ENCODE measurements around the gene ZNF136.

Gene ZNF136

DNA sequence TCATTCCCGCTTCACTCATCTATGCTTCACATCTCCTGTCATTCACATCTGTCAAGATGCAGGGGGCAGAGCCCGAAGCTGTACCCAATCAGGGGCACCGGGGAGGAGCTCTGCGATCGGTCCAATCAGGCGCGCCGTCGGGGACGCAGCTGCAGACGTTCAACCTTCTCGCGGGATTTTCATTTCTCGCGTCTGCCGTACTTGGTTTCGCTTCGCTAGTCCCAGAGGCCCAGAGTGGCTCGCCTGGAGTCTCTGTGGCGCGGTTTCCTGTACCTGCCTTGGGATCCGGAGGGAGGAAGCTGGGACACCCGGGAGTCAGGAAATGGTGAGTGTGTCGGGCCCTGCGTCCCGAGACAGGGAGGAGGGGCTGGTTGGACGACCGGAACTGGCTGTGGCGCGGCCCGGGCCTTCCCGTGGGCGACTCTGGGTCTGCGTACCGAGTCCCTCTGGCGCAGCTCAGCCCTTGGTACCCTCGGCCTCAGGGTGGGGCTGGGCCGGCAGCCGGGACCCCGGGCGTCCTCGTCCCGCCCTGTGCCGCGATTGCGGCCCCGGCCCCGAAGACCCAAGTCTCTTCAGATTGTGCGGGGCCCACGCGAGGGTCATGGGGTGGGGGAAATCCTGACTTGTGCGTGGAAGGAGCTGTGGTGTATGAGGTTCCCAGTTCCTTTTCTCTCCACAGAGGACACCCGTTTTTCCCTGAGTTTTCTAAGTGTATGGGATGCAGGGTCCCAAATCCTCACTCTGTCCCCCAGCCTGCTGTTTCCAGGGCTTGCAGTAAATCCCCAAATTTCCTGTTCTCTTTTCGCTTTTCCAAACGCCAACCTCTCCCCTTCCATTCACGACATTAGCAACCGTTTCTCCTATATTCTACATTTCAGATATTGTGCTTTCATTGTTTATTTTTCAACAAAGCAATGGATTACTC is at the start of gene ZNF136:
Gene ZNF136, plus strand, starts transcription at position 215 of the 925 bp plus-strand sequence. Its CDS starts 108 bp downstream, at position 323.
- peak; percentile 85 to 87 for DNase-seq (ENCODE audit: low read depth in 2 of 2)

DNA sequence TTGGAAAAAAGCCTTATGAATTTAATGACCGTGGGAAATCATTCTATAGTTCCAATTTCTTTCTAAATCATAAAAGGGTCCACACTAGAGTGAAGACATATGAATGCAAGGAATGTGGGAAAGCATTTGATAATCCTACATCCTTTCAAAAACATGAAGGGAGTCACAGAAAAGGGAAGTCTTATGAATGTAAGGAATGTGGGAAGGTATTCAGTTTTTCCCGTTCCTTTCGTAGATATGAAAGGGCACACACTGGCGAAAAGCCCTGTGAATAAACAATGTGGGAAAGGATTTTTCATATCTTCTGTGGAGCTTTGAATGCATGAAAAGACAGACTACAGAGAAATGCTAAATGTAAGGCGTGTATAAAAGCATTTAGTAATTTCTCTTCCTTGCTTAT is 49.8 kb upstream of the ZNF136 start:
- no peak for DNase-seq (ENCODE audit: low read depth in 2 of 2)

DNA sequence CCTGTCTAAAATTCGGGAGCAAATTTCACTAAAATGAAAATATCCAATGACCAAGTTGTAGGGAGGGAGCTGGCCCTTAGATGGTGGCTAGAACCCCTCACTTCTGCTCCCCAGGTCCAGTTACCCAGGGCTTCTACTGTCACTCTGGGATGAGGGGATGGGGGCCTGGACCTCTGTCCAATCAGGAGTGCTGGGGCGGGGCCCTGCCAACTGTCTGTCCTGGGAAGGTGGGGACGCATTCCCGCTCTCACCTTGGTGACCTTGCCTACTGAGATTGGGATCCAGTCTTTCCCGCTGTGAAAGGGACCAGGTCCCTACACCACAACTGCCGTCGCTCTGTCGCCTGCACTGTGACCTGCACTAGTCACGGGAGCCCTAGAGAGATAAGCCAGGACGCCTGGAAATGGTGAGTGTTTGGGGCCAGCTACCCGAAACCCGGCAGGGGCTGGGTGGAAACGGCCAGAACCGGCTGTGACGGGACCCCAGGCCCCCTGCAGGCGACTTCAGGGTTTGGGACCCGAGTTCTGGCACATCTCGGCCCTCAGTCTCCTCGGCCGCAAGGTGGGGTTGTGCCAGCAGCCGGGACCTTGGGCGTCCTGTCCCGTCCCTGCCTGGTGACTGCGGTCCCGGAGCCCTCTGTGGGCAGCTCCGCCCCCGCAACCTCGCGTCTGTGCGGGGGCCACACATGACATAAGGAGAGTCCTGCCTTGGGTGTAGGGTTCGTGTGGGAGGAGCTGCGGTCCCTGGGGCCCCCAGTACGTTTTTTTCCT is 45.5 kb upstream of the ZNF136 start:
- DNase-seq (ENCODE audit: low read depth in 2 of 2): no peak

DNA sequence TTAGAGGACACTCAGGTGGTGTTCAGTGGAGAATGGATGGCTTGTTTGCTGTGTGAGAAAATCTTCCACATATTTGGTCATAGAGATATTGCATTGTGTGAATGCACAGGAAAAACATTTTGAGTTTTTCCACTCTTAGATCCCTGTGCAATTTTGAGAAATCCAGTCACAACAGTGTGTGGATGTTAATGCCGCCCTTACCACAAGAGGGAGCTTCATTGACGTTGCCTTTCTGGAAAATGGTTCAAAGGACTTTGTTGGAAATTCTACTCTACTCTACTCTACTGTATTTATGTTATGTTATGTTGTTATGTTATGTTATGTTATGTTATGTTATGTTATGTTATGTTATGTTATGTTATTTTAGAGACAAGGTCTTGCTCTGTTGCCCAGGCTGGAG is 36.2 kb upstream of the ZNF136 start:
- no peak for DNase-seq (ENCODE audit: low read depth in 2 of 2)

DNA sequence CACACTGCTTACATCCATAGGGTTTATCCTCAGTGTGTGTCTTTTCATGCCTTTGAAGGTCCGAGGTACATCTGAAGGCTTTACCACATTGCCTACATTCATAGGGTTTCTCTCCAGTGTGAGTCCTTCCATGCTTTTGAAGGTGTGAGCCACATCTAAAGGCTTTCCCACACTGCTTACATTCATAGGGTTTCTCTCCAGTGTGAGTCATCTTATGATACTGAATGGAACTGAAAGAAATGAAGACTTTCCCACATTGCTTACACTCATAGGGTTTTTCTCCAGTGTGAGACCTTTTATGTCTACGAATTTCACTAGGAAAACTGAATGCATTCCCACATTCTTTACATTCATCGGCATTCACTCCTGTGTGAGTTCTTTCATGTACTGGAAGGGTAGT is 29.8 kb upstream of the ZNF136 start:
- no peak for DNase-seq (ENCODE audit: low read depth in 2 of 2)

DNA sequence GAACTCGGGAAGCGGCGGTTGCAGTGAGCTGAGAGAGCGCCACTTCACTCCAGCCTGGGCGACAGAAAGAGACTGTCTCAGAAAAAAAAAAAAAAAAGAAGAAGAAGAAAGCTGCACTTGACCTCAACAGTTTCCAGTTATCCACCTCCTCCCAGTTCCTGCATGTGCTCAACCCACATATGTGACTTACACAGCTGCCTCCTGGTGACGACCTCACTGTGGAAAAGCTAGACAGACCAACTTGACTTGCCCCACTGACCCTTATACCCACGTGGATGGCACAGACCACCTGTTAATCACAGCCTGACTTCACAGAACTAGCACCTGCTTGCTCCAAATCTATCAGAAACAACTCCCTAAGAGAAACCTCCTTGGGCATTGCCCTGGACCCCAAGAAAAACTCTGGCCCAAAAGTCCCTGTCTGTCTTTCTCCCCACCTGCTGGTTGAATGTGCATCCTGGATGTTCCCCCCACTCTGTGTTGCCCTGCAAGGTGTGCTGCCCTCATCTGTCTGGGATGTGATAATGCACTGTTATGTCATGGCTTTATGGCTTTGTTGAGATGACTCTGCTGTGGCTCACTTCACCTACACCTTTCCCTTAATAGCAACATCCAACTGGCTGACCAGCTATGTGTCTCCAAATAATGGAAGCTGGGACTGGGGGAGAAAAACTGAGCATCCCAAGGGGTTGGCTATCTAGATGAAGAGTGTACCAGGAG is 25.5 kb upstream of the ZNF136 start:
- no peak for DNase-seq (ENCODE audit: low read depth in 2 of 2)

DNA sequence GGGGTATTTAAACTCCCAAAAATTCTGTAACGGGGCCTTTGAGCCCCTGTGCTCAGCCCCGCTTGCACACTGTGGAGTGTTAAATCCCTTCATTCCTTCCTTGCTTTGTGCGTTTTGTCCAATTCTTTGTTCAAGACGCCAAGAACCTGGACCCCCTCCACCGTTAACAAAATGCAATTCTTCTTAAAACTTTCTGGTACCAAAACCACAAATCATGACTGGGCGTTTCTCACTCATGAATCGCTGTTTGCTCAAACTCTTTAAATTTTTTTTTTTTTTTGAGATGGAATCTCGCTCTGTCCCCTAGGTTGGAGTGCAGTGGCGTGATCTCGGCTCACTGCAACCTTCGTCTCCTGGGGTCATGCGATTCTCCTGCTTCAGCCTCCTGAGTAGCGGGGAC is 23.6 kb upstream of the ZNF136 start:
- DNase-seq (ENCODE audit: low read depth in 2 of 2): no peak

DNA sequence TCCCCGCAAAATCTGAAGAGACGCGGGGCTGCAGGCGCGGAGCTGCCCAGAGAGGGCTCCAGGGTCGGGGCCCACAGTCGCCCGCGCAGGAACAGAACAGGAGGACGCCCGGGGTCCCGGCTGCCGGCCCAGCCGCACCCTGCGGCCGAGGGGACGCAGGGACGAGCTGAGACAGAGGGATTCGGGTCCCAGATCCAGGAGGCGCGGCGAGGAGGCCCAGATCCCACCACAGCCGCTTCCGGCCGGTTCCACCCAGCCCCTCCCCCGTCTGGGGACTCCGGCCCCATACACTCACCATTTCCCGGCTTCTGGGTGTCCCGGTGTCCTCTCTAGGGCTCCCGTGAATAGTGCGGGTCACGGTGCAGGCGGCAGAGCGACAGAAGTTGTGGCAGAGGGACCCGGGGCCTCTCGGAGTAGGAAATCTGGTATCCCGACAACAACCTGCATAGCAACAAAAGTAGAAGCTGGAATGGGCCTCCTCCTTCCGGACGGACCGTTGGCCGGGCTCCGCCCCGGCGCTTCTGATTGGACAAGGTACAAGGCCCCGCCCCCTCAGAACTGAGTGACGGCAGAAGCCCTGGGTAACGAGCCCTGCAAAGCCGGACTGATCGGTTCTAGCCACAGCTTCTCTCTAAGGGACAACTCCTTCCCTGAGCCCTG is 22.9 kb upstream of the ZNF136 start, which contains the start of gene ZNF20:
Gene ZNF20, minus strand, starts transcription at position 466 of the 660 bp plus-strand sequence. Its CDS starts 168 bp downstream, at position 298.
- peak; percentile 75 to 81 for DNase-seq (ENCODE audit: low read depth in 2 of 2)

DNA sequence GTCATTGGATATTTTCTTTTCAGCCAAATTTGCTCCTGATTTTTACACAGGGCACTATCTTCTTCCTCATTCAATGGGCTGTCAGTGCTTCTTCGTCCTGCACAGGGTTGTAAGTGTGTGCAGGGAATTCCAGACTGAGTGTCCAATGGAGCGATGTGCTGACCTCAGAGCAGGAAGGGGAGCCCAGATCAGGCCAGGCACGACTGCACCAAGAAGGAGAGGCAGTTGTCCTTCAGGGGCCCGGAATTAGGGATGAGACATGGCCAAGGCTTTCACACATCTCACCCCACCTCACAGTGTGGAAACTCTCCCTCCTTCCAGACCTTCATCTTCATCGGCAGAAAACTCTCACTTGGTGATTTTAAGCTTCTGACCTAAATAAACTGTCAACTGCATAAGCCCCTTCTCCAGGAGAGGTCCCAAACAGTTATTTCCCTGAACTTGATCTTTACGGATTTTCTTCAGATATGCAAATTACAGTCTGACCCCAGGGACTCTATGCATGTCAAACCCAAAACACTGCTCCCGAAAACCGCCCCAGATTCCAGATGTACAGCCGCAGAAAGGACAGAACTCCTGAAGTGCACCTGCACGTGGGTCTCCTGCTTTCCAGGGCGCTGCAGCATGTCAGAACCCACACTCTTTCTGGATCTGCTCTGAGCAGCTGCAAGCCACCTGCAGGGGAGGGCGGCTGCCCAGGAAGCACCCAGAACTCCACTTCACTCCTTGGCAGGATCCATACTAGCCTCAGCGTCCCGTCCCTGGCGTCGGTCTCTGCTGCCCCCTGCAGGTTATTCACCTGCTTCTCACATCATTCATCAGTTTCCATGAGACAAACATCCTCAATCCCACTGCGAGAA is 22.1 kb upstream of the ZNF136 start:
- peak; percentile 61 to 62 for DNase-seq (ENCODE audit: low read depth in 2 of 2)

DNA sequence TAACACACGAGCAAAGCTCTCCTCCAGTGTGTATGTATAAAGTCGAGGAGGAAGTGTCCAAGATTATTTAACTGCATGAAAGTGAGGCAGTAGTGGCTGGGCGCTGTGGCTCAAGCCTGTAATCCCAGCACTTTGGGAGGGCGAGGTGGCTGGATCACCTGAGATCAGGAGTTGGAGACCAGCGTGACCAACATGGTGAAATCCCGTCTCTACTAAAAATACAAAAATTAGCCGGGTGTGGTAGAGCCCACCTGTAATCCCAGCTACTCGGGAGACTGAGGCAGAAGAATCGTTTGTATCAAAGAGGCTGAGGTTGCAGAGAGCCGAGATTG is 21.5 kb upstream of the ZNF136 start:
- DNase-seq (ENCODE audit: low read depth in 2 of 2): no peak

DNA sequence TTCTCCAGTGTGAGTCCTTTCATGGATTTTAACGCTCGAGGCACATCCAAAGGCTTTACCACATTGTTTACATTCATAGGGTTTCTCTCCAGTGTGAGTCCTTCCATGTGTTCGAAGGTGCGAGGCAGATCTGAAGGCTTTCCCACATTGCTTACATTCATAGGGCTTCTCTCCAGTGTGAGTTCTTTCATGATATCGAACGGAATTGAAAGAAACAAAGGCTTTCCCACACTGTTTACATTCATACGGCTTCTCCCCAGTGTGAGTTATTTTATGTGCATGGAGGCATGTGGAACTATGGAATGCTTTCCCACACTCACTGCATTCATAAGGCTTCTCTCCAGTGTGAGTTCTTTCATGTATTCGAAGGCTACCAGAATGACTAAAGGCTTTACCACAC is 17.5 kb upstream of the ZNF136 start:
- no peak for DNase-seq (ENCODE audit: low read depth in 2 of 2)

DNA sequence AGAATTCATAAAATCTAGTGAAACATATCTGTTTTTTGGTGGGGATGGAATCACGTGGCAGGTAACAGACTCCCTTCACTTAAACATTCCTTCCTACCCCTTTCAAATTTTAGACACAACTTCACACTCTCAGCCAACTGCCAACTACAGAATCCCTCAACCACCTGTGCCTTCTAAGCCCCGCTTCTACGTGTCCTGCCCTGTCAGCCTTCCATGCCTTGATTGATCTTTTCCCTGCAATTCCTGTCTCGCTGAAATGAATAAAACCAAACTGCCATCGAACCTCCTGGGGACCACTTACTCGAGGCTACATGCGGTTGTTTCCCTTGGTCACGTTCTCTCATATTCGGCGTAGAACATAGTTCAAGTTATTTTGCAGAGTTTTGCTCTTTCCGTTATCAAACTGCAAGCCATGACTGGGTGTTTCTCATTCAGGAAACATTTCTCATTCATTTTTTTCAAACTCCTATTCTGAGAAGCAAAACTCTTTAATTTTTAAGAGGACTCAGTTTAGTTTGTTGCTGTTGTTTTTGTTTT is 7.5 kb upstream of the ZNF136 start:
- no peak for DNase-seq (ENCODE audit: low read depth in 2 of 2)

DNA sequence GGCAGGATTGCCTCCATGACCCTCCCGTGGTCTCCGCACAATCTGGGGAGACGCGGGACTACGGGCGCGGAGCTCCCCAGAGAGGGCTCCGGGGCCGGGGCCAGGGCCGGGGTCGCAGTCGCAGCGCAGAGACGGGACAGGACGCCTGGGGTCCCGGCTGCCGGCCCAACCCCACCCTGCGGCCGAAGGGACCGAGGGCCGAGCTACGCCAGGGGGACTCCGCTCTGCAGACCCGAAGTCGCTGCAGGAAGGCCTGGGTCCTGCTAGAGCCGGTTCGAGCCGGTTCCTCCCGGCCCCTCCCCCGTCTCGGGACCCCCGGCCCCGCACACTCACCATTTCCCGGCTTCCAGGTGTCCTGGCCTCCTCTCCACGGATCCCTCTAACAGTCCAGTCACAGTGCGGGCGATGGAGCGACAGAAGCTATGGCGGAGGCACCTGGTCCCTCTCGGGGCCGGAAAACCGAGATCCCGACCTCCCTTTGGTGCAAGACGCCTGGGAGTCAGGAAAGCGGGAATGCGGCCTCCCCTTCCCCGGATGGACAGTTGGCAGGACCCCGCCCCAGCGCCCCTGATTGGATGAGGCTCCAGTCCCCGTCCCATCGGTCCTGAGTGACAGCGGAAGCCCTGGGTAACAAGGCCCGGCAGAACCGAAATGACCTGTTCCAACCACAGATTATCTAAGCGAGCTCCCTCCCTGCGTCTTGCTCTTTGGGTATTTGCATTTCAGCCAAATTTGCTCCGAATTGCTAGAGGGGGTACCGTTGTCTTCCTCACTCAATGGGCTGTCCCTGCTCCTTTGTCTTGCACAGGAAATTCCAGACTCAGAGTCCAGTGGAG is 6.5 kb upstream of the ZNF136 start, which contains the start of gene ZNF625:
Gene ZNF625, minus strand, starts transcription at position 512 of the 836 bp plus-strand sequence. Its CDS starts 176 bp downstream, at position 336.
- DNase-seq (ENCODE audit: low read depth in 2 of 2): peak; percentile 49 to 67

DNA sequence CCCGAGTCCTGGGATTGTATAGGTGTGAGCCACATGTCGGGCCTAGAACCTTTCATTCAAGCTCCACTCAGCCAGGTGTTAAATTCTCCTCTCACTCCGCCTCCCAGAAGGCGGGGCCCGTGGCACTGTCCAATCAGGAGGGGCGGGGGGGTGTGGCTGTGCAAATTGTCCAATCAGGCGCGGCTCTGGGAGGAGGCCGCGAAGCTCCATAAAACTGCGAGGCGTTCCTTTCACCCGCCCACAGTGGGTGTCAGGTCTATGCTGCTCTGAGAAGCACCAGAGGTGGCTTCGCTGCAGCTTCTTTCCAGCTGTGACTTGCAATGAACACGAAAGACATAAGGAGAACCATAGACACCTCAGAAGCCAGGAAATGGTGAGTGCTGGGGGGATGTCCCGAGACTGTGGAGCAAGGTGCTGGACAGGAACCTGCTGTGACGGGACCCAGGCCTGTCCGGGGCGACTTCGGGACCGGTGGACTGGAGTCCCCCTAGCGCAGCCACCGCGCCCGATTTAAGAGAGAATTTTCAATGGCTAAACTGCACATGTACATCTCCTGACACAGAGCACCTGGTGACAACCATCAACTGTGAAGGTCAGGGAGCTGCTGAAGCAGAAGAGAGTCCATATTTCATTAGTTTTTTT is 3.0 kb upstream of the ZNF136 start:
- DNase-seq (ENCODE audit: low read depth in 2 of 2): no peak

DNA sequence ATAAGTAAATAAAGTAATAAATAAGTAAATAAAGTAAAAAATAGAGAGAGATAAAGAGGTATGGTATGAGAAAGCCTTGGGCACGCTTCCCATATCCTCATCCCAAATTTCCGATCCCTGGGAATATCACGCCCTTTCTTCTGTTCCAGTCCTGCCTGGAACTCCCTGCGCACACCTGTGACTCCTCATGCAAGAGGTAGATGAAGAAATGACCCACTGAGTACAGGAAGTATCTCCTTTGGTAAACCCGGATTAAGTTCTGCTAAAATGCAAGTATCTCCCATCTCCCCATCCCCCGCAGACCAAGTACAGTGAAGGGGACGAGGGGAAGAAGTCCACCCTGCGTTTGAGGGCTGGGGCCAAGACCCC is 399 bp upstream of the ZNF136 start:
- DNase-seq (ENCODE audit: low read depth in 2 of 2): no peak

DNA sequence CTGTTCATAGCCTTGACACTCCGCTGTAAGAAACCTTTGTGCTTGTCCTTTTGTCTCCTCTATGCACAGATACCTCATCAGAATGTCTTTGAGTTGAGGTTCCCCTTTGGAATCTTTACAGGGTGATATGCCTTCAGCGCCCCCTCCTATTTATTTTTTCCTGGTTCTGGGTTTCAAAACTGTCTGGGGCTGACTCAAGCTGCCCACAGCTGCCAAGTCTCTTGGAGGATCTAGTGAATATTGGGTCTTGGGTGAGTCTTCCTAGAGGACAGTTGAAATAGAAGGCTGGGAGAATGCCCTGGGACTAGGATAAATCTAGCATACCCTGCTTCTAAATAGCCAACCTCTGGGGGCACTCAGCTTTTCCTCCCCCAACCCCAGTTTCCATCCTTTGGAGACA is 930 bp downstream of the ZNF136 start:
- no peak for DNase-seq (ENCODE audit: low read depth in 2 of 2)

DNA sequence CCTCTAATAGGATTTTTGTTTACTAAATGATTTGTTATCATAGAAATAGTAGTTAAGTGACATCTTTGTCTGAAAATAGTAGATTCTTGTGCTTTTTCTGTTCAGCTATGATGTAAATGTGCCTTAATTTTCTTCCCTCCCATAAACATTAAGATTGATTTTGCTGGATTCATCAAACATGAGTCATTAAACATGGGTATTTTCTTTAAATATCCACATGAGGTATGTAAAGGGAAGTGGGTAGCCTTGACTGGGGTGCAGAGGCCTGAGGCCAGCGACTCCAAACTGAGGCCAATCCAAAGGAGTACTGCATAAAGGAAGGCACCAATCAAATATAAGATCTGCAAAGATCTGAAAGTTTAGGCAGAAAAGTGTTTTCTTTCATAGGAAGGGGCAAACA is 3.7 kb downstream of the ZNF136 start:
- DNase-seq (ENCODE audit: low read depth in 2 of 2): no peak

DNA sequence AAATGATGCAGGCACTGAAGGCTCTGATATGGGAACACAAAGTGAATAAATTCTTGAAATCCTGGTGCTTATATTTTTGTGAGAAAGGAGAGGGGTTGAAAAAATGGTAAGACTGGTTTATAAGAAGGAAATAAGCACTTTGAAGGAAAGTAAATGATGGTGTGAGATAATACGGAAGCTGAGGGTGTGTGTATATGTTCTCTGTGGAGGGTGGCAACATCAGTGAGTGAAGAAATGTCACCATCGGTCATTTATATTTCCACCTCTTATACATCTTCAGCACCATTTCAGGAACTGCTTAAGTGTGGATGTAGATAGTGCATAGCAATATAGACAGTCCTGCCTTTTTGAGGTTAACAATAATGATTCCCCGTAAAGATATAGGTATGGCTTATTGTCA is 17.5 kb downstream of the ZNF136 start:
- DNase-seq (ENCODE audit: low read depth in 2 of 2): no peak

DNA sequence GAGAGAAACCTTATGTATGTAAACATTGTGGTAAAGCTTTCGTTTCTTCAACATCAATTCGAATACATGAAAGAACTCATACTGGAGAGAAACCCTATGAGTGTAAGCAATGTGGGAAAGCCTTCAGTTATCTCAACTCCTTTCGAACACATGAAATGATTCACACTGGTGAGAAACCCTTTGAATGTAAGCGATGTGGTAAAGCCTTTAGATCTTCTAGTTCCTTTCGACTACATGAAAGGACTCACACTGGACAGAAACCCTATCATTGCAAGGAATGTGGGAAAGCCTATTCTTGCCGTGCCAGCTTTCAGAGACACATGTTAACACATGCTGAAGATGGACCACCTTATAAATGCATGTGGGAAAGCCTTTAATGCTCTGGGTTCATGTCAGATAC is 24.7 kb downstream of the ZNF136 start:
- DNase-seq (ENCODE audit: low read depth in 2 of 2): no peak

Measured in fibroblast of skin of left quadriceps (primary cell).